A673 (cell line): ENCODE results near the gene CTIF. TPM values are rescaled to one million over a fixed set of nuclear protein-coding genes. Genes with fewer than 3 reads are reported as not detected.

Experiments
- BruUV-seq: library from RNA; stranded (reverse); fragments of 400-500 nt; replicated peaks from 2 replicates; lab custom pipeline; 2021; lab: Mats Ljungman, UMichigan
- CTCF ChIA-PET: fragments of 300-600 bp; sonication (Branson Sonifier 250); formaldehyde crosslinking; loops from one replicate; lab custom pipeline; 2022; ENCODE audit warnings: antibody characterized with exemption; lab: Charles Lee
- POLR2A ChIA-PET: fragments of 300-600 bp; sonication (Branson Sonifier 250); formaldehyde crosslinking; loops from one replicate; lab custom pipeline; 2022; ENCODE audit warnings: antibody characterized with exemption; ENCODE audit not compliant: low non-redundant PET; lab: Charles Lee
- DNase-seq: peaks from one replicate; pipeline ENCODE4 v3.0.0-alpha.2; 2015; ENCODE audit warnings: low spot score
- H3K27ac ChIP-seq: fragments of 200-600 bp; sonication (generic); 2 replicates; pipeline ENCODE4 v1.5.1; 2016; ENCODE audit warnings: mixed run types, low read depth, mild to moderate bottlenecking, mixed read lengths, antibody characterized with exemption, low read length; ENCODE audit not compliant: poor library complexity, severe bottlenecking
- H3K27me3 ChIP-seq: fragments of 200-600 bp; sonication (generic); replicated peaks from 2 replicates; pipeline ENCODE4 v1.6.1; 2017; ENCODE audit warnings: mixed run types, low read depth, mild to moderate bottlenecking, mixed read lengths, antibody characterized with exemption, low read length; ENCODE audit not compliant: insufficient read depth, poor library complexity
- H3K36me3 ChIP-seq: fragments of 200-600 bp; sonication (generic); 2 replicates; pipeline ENCODE4 v1.6.1; 2016; ENCODE audit warnings: mixed run types, mild to moderate bottlenecking, mixed read lengths, antibody characterized with exemption, low read length; ENCODE audit not compliant: insufficient read depth, poor library complexity, severe bottlenecking
- H3K4me1 ChIP-seq: fragments of 200-600 bp; sonication (generic); 2 replicates; pipeline ENCODE4 v1.6.1; 2017; ENCODE audit warnings: mixed run types, mild to moderate bottlenecking, mixed read lengths, antibody characterized with exemption, low read length; ENCODE audit not compliant: insufficient read depth, poor library complexity, severe bottlenecking
- H3K4me3 ChIP-seq: fragments of 200-600 bp; sonication (generic); 2 replicates; pipeline ENCODE4 v1.5.1; 2016; ENCODE audit warnings: low read depth, mixed run types, mild to moderate bottlenecking, mixed read lengths, low read length; ENCODE audit not compliant: poor library complexity, severe bottlenecking
- H3K9me3 ChIP-seq: fragments of 200-600 bp; sonication (generic); 2 replicates; pipeline ENCODE4 v1.6.1; 2016; ENCODE audit warnings: mixed run types, low read depth, mild to moderate bottlenecking, mixed read lengths, antibody characterized with exemption, low read length; ENCODE audit not compliant: poor library complexity, severe bottlenecking
- CTCF ChIP-seq: fragments of 300-800, 200-600 bp; sonication (generic); conservative IDR thresholded peaks from 2 replicates; pipeline ENCODE4 v1.5.1; 2017; ENCODE audit warnings: low read depth, mild to moderate bottlenecking, antibody characterized with exemption, low read length, moderate library complexity, mixed read lengths
- EZH2 ChIP-seq: fragments of 200-600 bp; sonication (generic); IDR thresholded peaks from 2 replicates; pipeline ENCODE4 v1.6.1; 2017; ENCODE audit warnings: borderline replicate concordance, low read depth, mild to moderate bottlenecking, mixed read lengths, antibody characterized with exemption, low read length; ENCODE audit not compliant: poor library complexity, severe bottlenecking
- intact Hi-C: fragments of 100-400 bp; cut with micrococcal nuclease; formaldehyde crosslinking; loops from one replicate; pipeline ENCODE4 v1.10.0; 2022; ENCODE audit not compliant: unreplicated experiment
- total RNA-seq: library from RNA; stranded (reverse); gene quantifications from 2 replicates; pipeline ENCODE4 v1.2.3, GENCODE V29; 2021

Gene CTIF
- total RNA-seq, 1 experiment from 2014 or later = 23.5 TPM

- no peak for DNase-seq
- H3K9me3 ChIP-seq = no peaks in the 10 kb centered on the region
- ChIA-PET CTCF (interaction anchor here (0.6 to 0.7 kb wide), 2 partner anchors 80 to 100 kb away, joined by 3 read pairs; no protein-coding TSS in a partner anchor), POLR2A (no interaction called here)
- H3K4me3 ChIP-seq = no peak overlapping the region
- TF ChIP-seq CTCF = no peak
- no peak for TF ChIP-seq EZH2
- H3K27ac ChIP-seq = no peak overlapping the region
- no TSS peak for BruUV-seq
- intact Hi-C loops = loop anchor here (2.0 to 10.0 kb wide), 2 partner anchors 741 to 1181 kb away; no protein-coding TSS in a partner anchor
- peaks cover 3% of the 10 kb centered on the region for H3K36me3 ChIP-seq
- no peaks in the 10 kb centered on the region for H3K27me3 ChIP-seq
- H3K4me1 ChIP-seq = no peaks in the 10 kb centered on the region
Observed at GRCh38 chr18:48673853-48674721, 135.3 kb downstream of the CTIF start.

DNA sequence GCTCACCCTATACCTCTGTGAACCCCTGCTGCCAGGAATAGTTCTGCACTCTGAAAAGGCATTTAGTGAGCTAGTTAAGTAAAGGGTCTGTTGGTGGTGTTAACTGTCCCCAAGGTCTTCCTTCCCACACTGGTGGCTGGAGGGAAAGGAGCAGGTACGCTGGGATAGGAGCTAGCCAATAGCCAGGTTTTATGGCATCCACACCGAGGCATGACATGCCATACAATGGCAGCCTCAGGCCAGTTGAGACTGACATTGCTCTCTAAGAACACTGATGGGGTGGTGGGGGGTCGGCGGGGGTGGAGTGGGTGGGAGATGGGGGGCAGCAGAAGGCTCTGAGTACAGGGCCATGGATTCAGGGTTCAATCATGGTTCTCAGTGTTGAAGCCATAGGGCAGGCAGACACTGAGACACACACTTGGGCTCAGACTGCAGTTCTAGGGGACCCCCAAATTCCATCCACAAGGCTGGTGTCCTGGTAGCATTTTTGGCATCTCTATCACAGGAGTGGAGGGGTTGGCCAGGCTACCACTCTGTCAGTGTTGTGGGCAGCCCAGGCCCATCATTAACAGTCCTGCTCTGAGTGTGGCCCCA is 136.0 kb downstream of the CTIF start:
- H3K9me3 ChIP-seq = no peaks in the 10 kb centered on the region
- POLR2A ChIA-PET = no interaction called here
- CTCF ChIA-PET = interaction anchor here (0.6 to 1.0 kb wide), 3 partner anchors 79 to 562 kb away, joined by 3 read pairs; no protein-coding TSS in a partner anchor
- peaks cover 3% of the 10 kb centered on the region for H3K36me3 ChIP-seq
- no peak overlapping the region for H3K27ac ChIP-seq
- no peak for DNase-seq
- no peaks in the 10 kb centered on the region for H3K27me3 ChIP-seq
- intact Hi-C loops = loop anchor here (2.0 to 10.0 kb wide), 3 partner anchors 367 to 1180 kb away; no protein-coding TSS in a partner anchor
- H3K4me3 ChIP-seq = no peak overlapping the region
- H3K4me1 ChIP-seq = no peaks in the 10 kb centered on the region
- no TSS peak for BruUV-seq
- TF ChIP-seq CTCF (no peak), EZH2 (no peak)

- no TSS peak for BruUV-seq
- no peaks in the 10 kb centered on the region for H3K27me3 ChIP-seq
- TF ChIP-seq CTCF = peak; percentile 91
- TF ChIP-seq EZH2 = no peak
Observed at GRCh38 chr18:48675352-48675761, 136.5 kb downstream of the CTIF start.

More at GRCh38 chr18:48675352-48675761, 136.5 kb downstream of the CTIF start:
- peak; percentile 85 for DNase-seq
- Histone ChIP-seq H3K27ac (no peak overlapping the region), H3K4me1 (no peaks in the 10 kb centered on the region), H3K36me3 (peaks cover 3% of the 10 kb centered on the region), H3K4me3 (no peak overlapping the region), H3K9me3 (no peaks in the 10 kb centered on the region)
- intact Hi-C loops = loop anchor here (2.0 to 10.0 kb wide), 3 partner anchors 367 to 1179 kb away; no protein-coding TSS in a partner anchor
- ChIA-PET POLR2A (no interaction called here), CTCF (interaction anchor here (0.6 to 1.0 kb wide), 2 partner anchors 200 to 562 kb away, joined by 3 read pairs; no protein-coding TSS in a partner anchor)
